SK-N-SH (cell line): Measurements from ENCODE around the gene PTPRK.

Experiments
- EZH2phosphoT487 ChIP-seq: fragments of 200-600 bp; sonication (generic); IDR thresholded peaks from 2 replicates; pipeline ENCODE4 v1.6.1; 2017; ENCODE audit warnings: low read depth, mixed run types, mild to moderate bottlenecking, antibody characterized with exemption, moderate library complexity, borderline replicate concordance
- RXRA ChIP-seq: IDR thresholded peaks from 2 replicates; pipeline ENCODE4 v1.4.0; 2012; ENCODE audit warnings: low read depth, mild to moderate bottlenecking, borderline replicate concordance
- TAF1 ChIP-seq: IDR thresholded peaks from 2 replicates; pipeline ENCODE4 v1.6.1; 2012; ENCODE audit warnings: low read depth, mild to moderate bottlenecking, low read length, moderate library complexity, borderline replicate concordance
- TEAD4 ChIP-seq: IDR thresholded peaks from 2 replicates; pipeline ENCODE4 v1.4.0; 2012; ENCODE audit warnings: mild to moderate bottlenecking, borderline replicate concordance; ENCODE audit not compliant: insufficient read depth
- TF ChIP-seq, protein P1 (sequence below): fragments of 200-600 bp; sonication (generic); IDR thresholded peaks from 2 replicates; pipeline ENCODE4 v1.6.1; 2017; ENCODE audit warnings: antibody characterized with exemption, mild to moderate bottlenecking, moderate library complexity

DNA sequence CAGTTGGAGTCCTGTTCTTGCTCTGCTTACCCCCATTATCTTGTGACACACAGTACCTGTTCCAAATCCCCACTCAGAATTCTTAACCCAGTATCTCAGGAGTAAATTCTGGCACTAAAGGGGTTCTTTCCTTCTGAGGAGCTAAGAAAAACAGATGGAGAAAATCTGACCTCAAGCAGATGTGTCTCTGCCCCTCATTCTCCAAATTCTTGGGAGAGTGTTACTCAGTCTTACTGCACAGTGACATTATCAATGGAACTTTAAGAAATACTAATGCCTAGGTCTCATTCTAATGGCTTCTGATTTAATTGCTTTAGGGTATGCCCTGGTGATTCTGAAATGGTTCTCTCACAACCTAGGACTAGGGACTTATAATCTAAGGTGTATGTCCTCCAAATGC lies 40.6 kb upstream of the PTPRK start:
- no peak for TF ChIP-seq EZH2phosphoT487
- TF ChIP-seq, protein P1, sequence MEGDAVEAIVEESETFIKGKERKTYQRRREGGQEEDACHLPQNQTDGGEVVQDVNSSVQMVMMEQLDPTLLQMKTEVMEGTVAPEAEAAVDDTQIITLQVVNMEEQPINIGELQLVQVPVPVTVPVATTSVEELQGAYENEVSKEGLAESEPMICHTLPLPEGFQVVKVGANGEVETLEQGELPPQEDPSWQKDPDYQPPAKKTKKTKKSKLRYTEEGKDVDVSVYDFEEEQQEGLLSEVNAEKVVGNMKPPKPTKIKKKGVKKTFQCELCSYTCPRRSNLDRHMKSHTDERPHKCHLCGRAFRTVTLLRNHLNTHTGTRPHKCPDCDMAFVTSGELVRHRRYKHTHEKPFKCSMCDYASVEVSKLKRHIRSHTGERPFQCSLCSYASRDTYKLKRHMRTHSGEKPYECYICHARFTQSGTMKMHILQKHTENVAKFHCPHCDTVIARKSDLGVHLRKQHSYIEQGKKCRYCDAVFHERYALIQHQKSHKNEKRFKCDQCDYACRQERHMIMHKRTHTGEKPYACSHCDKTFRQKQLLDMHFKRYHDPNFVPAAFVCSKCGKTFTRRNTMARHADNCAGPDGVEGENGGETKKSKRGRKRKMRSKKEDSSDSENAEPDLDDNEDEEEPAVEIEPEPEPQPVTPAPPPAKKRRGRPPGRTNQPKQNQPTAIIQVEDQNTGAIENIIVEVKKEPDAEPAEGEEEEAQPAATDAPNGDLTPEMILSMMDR, result no peak
- no peak for TF ChIP-seq TEAD4
- no peak for TF ChIP-seq TAF1
- no peak for TF ChIP-seq RXRA
